IMR-90 (cell line): ENCODE data around the gene PIPOX. TPM values are rescaled to one million over a fixed set of nuclear protein-coding genes. Genes with fewer than 3 reads are reported as not detected.
A peak's percentile ranks its signal among the peaks of the same experiment; 100 is the strongest.

Experiments
- ATAC-seq: fragments of 200-7000 bp; cut with Tn5 transposase; 2 replicates; pipeline ENCODE4 v1.9.1; 2020; ENCODE audit warnings: low read depth, mild to moderate bottlenecking, moderate library complexity
- BruUV-seq: library from RNA; stranded (reverse); fragments of 400-500 nt; replicated peaks from 2 replicates; lab custom pipeline; 2021; lab: Mats Ljungman, UMichigan
- CTCF ChIA-PET: fragments of 300-600 bp; formaldehyde crosslinking; extraction: SDS; loops from one replicate; lab custom pipeline; 2021; ENCODE audit warnings: antibody characterized with exemption; lab: Yijun Ruan, JAX
- POLR2A ChIA-PET: fragments of 300-600 bp; sonication (Branson Sonifier 250); formaldehyde crosslinking; loops from one replicate; lab custom pipeline; 2022; ENCODE audit warnings: antibody characterized with exemption; ENCODE audit not compliant: unreplicated experiment; lab: Charles Lee
- DNase-seq: peaks from one replicate; pipeline ENCODE4 v3.0.0; 2013
- H2AFZ ChIP-seq: replicated peaks from 2 replicates; pipeline ENCODE3; 2013; ENCODE audit warnings: low read length, mild to moderate bottlenecking; ENCODE audit not compliant: poor library complexity
- H2AK5ac ChIP-seq: 2 replicates; pipeline ENCODE4 v1.6.1; 2013; ENCODE audit warnings: low read depth, low read length, inconsistent platforms
- H2AK9ac ChIP-seq: replicated peaks from 2 replicates; pipeline ENCODE3; 2013; ENCODE audit warnings: mild to moderate bottlenecking, low read depth, low read length, moderate library complexity; ENCODE audit not compliant: poor library complexity
- H2BK120ac ChIP-seq: 2 replicates; pipeline ENCODE4 v1.6.1; 2013; ENCODE audit warnings: low read depth, low read length, inconsistent platforms
- H2BK15ac ChIP-seq: 3 replicates; pipeline ENCODE4 v1.6.1; 2013; ENCODE audit warnings: low read depth, low read length, inconsistent platforms
- H2BK20ac ChIP-seq: 2 replicates; pipeline ENCODE4 v1.6.1; 2013; ENCODE audit warnings: low read depth, mild to moderate bottlenecking, inconsistent platforms, low read length, moderate library complexity
- H2BK5ac ChIP-seq: 2 replicates; pipeline ENCODE4 v1.6.1; 2013; ENCODE audit warnings: mild to moderate bottlenecking, low read depth, low read length, inconsistent platforms; ENCODE audit not compliant: poor library complexity, severe bottlenecking
- H3K14ac ChIP-seq: replicated peaks from 2 replicates; pipeline ENCODE4 v1.6.1; 2013; ENCODE audit warnings: low read depth, low read length, inconsistent platforms
- H3K18ac ChIP-seq: 2 replicates; pipeline ENCODE4 v1.6.1; 2013; ENCODE audit warnings: low read depth, low read length, control low read depth
- H3K23ac ChIP-seq: 2 replicates; pipeline ENCODE4 v1.6.1; 2013; ENCODE audit warnings: low read depth, low read length, inconsistent platforms
- H3K27ac ChIP-seq: 2 replicates; pipeline ENCODE4 v1.5.1; 2013; ENCODE audit warnings: mild to moderate bottlenecking, control low read depth, low read length; ENCODE audit not compliant: insufficient read depth
- H3K27me3 ChIP-seq: 2 replicates; pipeline ENCODE4 v1.6.1; 2013; ENCODE audit warnings: low read length; ENCODE audit not compliant: control insufficient read depth, insufficient read depth
- H3K36me3 ChIP-seq: 2 replicates; pipeline ENCODE4 v1.6.1; 2013; ENCODE audit warnings: low read length, mixed read lengths; ENCODE audit not compliant: control insufficient read depth, insufficient read depth
- H3K4ac ChIP-seq: 2 replicates; pipeline ENCODE4 v1.6.1; 2013; ENCODE audit warnings: low read depth, low read length, inconsistent platforms
- H3K4me1 ChIP-seq: 2 replicates; pipeline ENCODE4 v1.6.1; 2013; ENCODE audit warnings: low read length, mixed read lengths; ENCODE audit not compliant: control insufficient read depth, insufficient read depth
- H3K4me2 ChIP-seq: 2 replicates; pipeline ENCODE4 v1.6.1; 2013; ENCODE audit warnings: low read depth, mild to moderate bottlenecking, control low read depth, low read length, moderate library complexity
- H3K4me3 ChIP-seq: 2 replicates; pipeline ENCODE4 v1.5.1; 2013; ENCODE audit warnings: low read depth, mild to moderate bottlenecking, control low read depth, low read length, moderate library complexity; ENCODE audit not compliant: insufficient read depth
- H3K56ac ChIP-seq: 2 replicates; pipeline ENCODE4 v1.6.1; 2013; ENCODE audit warnings: low read length, inconsistent platforms; ENCODE audit not compliant: insufficient read depth; ENCODE audit errors: extremely low read depth
- H3K79me1 ChIP-seq, 2 experiments: 2 replicates each; pipeline ENCODE4 v1.6.1; 2013; ENCODE audit warnings: low read length in 2 of 2, inconsistent platforms in 1 of 2, low read depth in 1 of 2
- H3K9ac ChIP-seq: 2 replicates; pipeline ENCODE4 v1.6.1; 2013; ENCODE audit warnings: low read depth, low read length, control low read depth
- H3K9me1 ChIP-seq: 2 replicates; pipeline ENCODE4 v1.6.1; 2013; ENCODE audit warnings: low read length, inconsistent platforms; ENCODE audit not compliant: insufficient read depth
- H3K9me3 ChIP-seq: 2 replicates; pipeline ENCODE4 v1.6.1; 2013; ENCODE audit warnings: low read length; ENCODE audit not compliant: control insufficient read depth, insufficient read depth
- H4K20me1 ChIP-seq: 2 replicates; pipeline ENCODE4 v1.6.1; 2013; ENCODE audit warnings: low read length, inconsistent platforms; ENCODE audit not compliant: insufficient read depth
- H4K5ac ChIP-seq: 2 replicates; pipeline ENCODE4 v1.6.1; 2013; ENCODE audit warnings: mild to moderate bottlenecking, low read depth, low read length, control low read depth
- H4K8ac ChIP-seq, 2 experiments: 2 replicates each; pipeline ENCODE4 v1.6.1; 2013; ENCODE audit warnings: low read depth in 2 of 2, low read length in 2 of 2, control low read depth in 1 of 2, inconsistent platforms in 1 of 2
- H4K91ac ChIP-seq: 2 replicates; pipeline ENCODE4 v1.6.1; 2013; ENCODE audit warnings: low read depth, low read length, inconsistent platforms; ENCODE audit not compliant: insufficient read depth
- MAFK ChIP-seq: IDR thresholded peaks from 2 replicates; pipeline ENCODE4 v1.6.1; 2012; ENCODE audit warnings: low read depth, low read length, improper control_type of control experiment
- MAZ ChIP-seq: IDR thresholded peaks from 2 replicates; pipeline ENCODE4 v1.6.1; 2012; ENCODE audit warnings: low read depth, mild to moderate bottlenecking, low read length, improper control_type of control experiment, moderate library complexity, borderline replicate concordance
- MXI1 ChIP-seq: IDR thresholded peaks from 2 replicates; pipeline ENCODE4 v1.6.1; 2012; ENCODE audit warnings: low read depth, mild to moderate bottlenecking, low read length, moderate library complexity, borderline replicate concordance
- RAD21 ChIP-seq: IDR thresholded peaks from 2 replicates; pipeline ENCODE4 v1.6.1; 2012; ENCODE audit warnings: low read length, improper control_type of control experiment
- RCOR1 ChIP-seq: IDR thresholded peaks from 2 replicates; pipeline ENCODE4 v1.6.1; 2012; ENCODE audit warnings: mild to moderate bottlenecking, low read length, improper control_type of control experiment; ENCODE audit not compliant: insufficient replicate concordance
- WGBS, 2 experiments: methylation state at CpG; one replicate each; pipeline versions ENCODE4 v1.1.5 to v1.1.7; 2013; ENCODE audit warnings: missing lambda C conversion rate in 2 of 2; ENCODE audit not compliant: insufficient read length in 1 of 2; ENCODE audit errors: extremely low coverage in 2 of 2; 5-methylcytosine and 5-hydroxymethylcytosine counted together
- dilution Hi-C: fragments of 300-500 bp; cut with HindIII; formaldehyde crosslinking; loops from one replicate; pipeline ENCODE4 v1.14.3; 2018; ENCODE audit warnings: low sequenced_read_pairs; ENCODE audit not compliant: unreplicated experiment
- in situ Hi-C: fragments of 300-500 bp; cut with MboI; formaldehyde crosslinking; loops from 3 replicates; pipeline ENCODE4 v1.14.3; 2019; ENCODE audit warnings: low sequenced_read_pairs, inconsistent platforms, mixed read lengths
- intact Hi-C: fragments of 100-400 bp; cut with micrococcal nuclease; formaldehyde crosslinking; loops from 2 replicates; pipeline ENCODE4 v1.10.0; 2022
- polyA plus RNA-seq, 3 experiments: library from polyadenylated mRNA; depleted of rRNA; stranded (reverse); fragments of >200 nt; gene quantifications; 2 replicates each; pipeline ENCODE4 v1.2.3, GENCODE V29; 2012; ENCODE audit warnings: low replicate concordance in 1 of 3
- total RNA-seq: library from RNA; depleted of rRNA; stranded (reverse); fragments of >200 nt; gene quantifications from 2 replicates; pipeline ENCODE4 v1.2.3, GENCODE V29; 2012
- TF ChIP-seq, protein P1 (sequence below): conservative IDR thresholded peaks from 2 replicates; pipeline ENCODE4 v1.5.1; 2012; ENCODE audit warnings: mild to moderate bottlenecking, low read depth, low read length, improper control_type of control experiment

PIPOX gene
- total and polyA plus RNA-seq, 2 of the 4 experiments (the other 2 are of a cell fraction): 0.43 to 1.3 TPM

DNA sequence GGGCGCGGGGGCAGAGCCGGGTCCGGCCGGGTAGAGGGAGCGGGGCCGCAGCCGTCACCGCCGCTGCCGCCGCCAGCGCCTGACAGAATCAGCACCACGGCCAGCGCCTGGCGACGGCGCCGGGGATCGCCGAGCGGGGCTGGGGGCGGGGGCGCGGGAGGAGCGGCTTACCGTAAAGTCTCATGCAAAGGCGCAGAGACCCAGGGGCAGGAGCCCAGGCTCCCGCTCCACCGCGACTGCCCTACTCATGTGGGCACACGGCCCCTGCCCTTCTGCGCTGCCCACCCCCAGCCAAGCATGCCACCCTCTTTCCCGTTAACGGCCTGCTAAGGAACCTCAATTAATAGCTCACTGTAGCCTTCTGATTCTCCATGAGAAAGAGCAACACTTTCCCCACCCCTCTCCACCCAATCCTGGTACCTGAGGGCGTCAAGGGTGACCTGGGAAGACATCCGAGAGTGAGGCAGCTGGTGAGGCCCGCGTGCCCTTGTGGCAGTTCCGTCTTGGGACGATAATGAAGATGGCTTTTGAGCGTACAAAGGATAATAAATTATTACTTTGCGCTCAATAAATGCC, 36.9 kb upstream of the PIPOX start, which contains the start of gene SEZ6:
Gene SEZ6, minus strand, starts transcription at position 98 of the 576 bp plus-strand sequence. CDS start 164 bp downstream, outside the sequence.
- Histone ChIP-seq H2AFZ (peak within 1 kb of the TSS; percentile 12), H3K18ac (no peak within 1 kb of the TSS), H3K27me3 (peaks cover 82% of the 10 kb centered on the region), H4K91ac (no peak within 1 kb of the TSS), H3K9me3 (peaks cover 1% of the 10 kb centered on the region; the same call in 1 of the 2 replicates), H2BK120ac (no peak within 1 kb of the TSS), H3K79me1 (no peaks in the 10 kb centered on the region), H3K4me2 (peak within 1 kb of the TSS; percentile 59; the same call in 1 of the 2 replicates), H4K5ac (no peak within 1 kb of the TSS), H3K9me1 (0 out of 2 replicates have a peak, but pooled peaks cover 3% of the 10 kb centered on the region), H3K4me1 (peaks cover 3% of the 10 kb centered on the region), H3K27ac (no peak within 1 kb of the TSS), H3K9ac (no peak within 1 kb of the TSS), H3K14ac (no peak within 1 kb of the TSS), H3K4ac (no peak within 1 kb of the TSS), H4K20me1 (peaks cover 3% of the 10 kb centered on the region; the same call in 1 of the 2 replicates), H2BK20ac (no peak within 1 kb of the TSS), H3K23ac (no peak within 1 kb of the TSS), H4K8ac (no peak within 1 kb of the TSS), H2AK9ac (no peak within 1 kb of the TSS), H3K36me3 (no peaks in the 10 kb centered on the region), H3K56ac (no peak within 1 kb of the TSS), H2BK5ac (no peak within 1 kb of the TSS), H3K4me3 (no peak within 1 kb of the TSS), H2AK5ac (no peak within 1 kb of the TSS), H2BK15ac (no peak within 1 kb of the TSS)
- dilution Hi-C loops: no loop called here
- peak; percentile 48 for DNase-seq
- in situ Hi-C loops: no loop called here
- intact Hi-C loops: loop anchor here (2.0 kb wide), 1 partner anchor 37 kb away; no protein-coding TSS in a partner anchor
- ChIA-PET POLR2A (no interaction called here), CTCF (no interaction called here)
- whole genome bisulfite sequencing, 2 experiments: 10% methylated on average over 10 of the region's 43 CpGs; no CpG with 5 or more reads in 1 of the 2 experiments
- peak; percentile 25; the same call in 1 of the 2 replicates for TF ChIP-seq MAFK
- TF ChIP-seq RCOR1: peak; percentile 30
- peak; percentile 98 for TF ChIP-seq MAZ
- TF ChIP-seq, protein P1, sequence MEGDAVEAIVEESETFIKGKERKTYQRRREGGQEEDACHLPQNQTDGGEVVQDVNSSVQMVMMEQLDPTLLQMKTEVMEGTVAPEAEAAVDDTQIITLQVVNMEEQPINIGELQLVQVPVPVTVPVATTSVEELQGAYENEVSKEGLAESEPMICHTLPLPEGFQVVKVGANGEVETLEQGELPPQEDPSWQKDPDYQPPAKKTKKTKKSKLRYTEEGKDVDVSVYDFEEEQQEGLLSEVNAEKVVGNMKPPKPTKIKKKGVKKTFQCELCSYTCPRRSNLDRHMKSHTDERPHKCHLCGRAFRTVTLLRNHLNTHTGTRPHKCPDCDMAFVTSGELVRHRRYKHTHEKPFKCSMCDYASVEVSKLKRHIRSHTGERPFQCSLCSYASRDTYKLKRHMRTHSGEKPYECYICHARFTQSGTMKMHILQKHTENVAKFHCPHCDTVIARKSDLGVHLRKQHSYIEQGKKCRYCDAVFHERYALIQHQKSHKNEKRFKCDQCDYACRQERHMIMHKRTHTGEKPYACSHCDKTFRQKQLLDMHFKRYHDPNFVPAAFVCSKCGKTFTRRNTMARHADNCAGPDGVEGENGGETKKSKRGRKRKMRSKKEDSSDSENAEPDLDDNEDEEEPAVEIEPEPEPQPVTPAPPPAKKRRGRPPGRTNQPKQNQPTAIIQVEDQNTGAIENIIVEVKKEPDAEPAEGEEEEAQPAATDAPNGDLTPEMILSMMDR: no peak
- TF ChIP-seq MXI1: peak; percentile 67; the same call in 1 of the 2 replicates
- no peak for TF ChIP-seq RAD21
- peak; percentile 99 for ATAC-seq
- BruUV-seq: no TSS peak
